Colonic mucosa (tissue), 4 donors: ENCODE results near the gene TIA1. TPM values are rescaled to one million over a fixed set of nuclear protein-coding genes. Genes with fewer than 3 reads are reported as not detected.
A peak's percentile ranks its signal among the peaks of the same experiment; 100 is the strongest.
"Not testable (repeated sequence)": the region's sequence is repeated elsewhere in the genome, so short reads cannot be mapped to it uniquely, and the experiment has no call there.

Experiments used
- DNase-seq: peaks from one replicate; pipeline ENCODE4 v3.0.0-alpha.2; 2020
- H3K27ac ChIP-seq: fragments of 200-600 bp; one replicate; pipeline ENCODE4 v1.8.0; 2021
- H3K27me3 ChIP-seq: fragments of 200-600 bp; one replicate; pipeline ENCODE4 v1.8.0; 2021
- H3K36me3 ChIP-seq: fragments of 200-600 bp; one replicate; pipeline ENCODE4 v1.8.0; 2021
- H3K4me1 ChIP-seq: fragments of 200-600 bp; one replicate; pipeline ENCODE4 v1.8.0; 2021; ENCODE audit warnings: mild to moderate bottlenecking
- H3K4me3 ChIP-seq: fragments of 200-600 bp; one replicate; pipeline ENCODE4 v1.8.0; 2021
- H3K9ac ChIP-seq, 2 donors: one replicate each; pipeline ENCODE4 v1.7.0; 2013; ENCODE audit warnings: control low read depth in 2 of 2, low read depth in 2 of 2, low read length in 2 of 2
- H3K9me3 ChIP-seq: fragments of 200-600 bp; one replicate; pipeline ENCODE4 v1.8.0; 2021
- CTCF ChIP-seq: fragments of 200-600 bp; IDR thresholded peaks from one replicate; pipeline ENCODE4 v1.8.0; 2022; ENCODE audit warnings: antibody characterized with exemption, mild to moderate bottlenecking
- intact Hi-C: fragments of 100-400 bp; cut with DNase I; formaldehyde crosslinking; loops from one replicate; pipeline ENCODE4 v1.14.1; 2022
- total RNA-seq, 2 donors: library from RNA; stranded (reverse); fragmentation: NEBNext Ultra II Directional in 1 of 2; extraction: Animal tissue kit (Norgen Biotek cat#: 25700) in 1 of 2; gene quantifications; one replicate each; pipeline ENCODE4 v1.2.1, GENCODE V29; 2021
- donor health status: healthy.
- donor health status: DM: no; HTN: no; CAD: no.
- donor health status: DM: no; HTN: no; CAD: no.

The TIA1 gene
- total RNA-seq, 2 donors from 2014 or later: 86.8 to 89.2 TPM

GRCh38 chr2:70270323-70270722 lies 21.9 kb upstream of the TIA1 start:
- Histone ChIP-seq H3K4me3 (no peak overlapping the region), H3K27ac (no peak overlapping the region), H3K4me1 (no peaks in the 10 kb centered on the region), H3K36me3 (peaks cover 4% of the 10 kb centered on the region), H3K9ac (no peak overlapping the region), H3K9me3 (no peaks in the 10 kb centered on the region), H3K27me3 (no peaks in the 10 kb centered on the region)
- DNase-seq: no peak
- TF ChIP-seq CTCF: no peak
- intact Hi-C loops: no loop called here

- H3K27me3 ChIP-seq, intact Hi-C loops, H3K4me1 ChIP-seq, H3K4me3 ChIP-seq, H3K9ac ChIP-seq, H3K27ac ChIP-seq, DNase-seq, H3K9me3 ChIP-seq, H3K36me3 ChIP-seq: not testable (repeated sequence)
Observed at GRCh38 chr2:70269422-70270302, 21.2 kb upstream of the TIA1 start.

- H3K36me3 ChIP-seq: not testable (repeated sequence)
Observed at GRCh38 chr2:70266925-70267324, 18.5 kb upstream of the TIA1 start.

GRCh38 chr2:70261501-70261900 lies 13.1 kb upstream of the TIA1 start:
- Histone ChIP-seq H3K4me3 (no peak overlapping the region), H3K27me3 (no peaks in the 10 kb centered on the region), H3K9me3 (no peaks in the 10 kb centered on the region), H3K27ac (no peak overlapping the region), H3K9ac (no peak overlapping the region), H3K4me1 (peaks cover 3% of the 10 kb centered on the region), H3K36me3 (no peaks in the 10 kb centered on the region)
- DNase-seq: no peak
- TF ChIP-seq CTCF: no peak
- intact Hi-C loops: no loop called here

More at GRCh38 chr2:70266925-70267324, 18.5 kb upstream of the TIA1 start:
- H3K4me3 ChIP-seq, H3K9ac ChIP-seq, H3K4me1 ChIP-seq, intact Hi-C loops, H3K9me3 ChIP-seq, H3K27ac ChIP-seq, DNase-seq, H3K27me3 ChIP-seq: not testable (repeated sequence)

GRCh38 chr2:70258532-70258875 lies 10.1 kb upstream of the TIA1 start:
- Histone ChIP-seq H3K9ac (peak overlapping the region; percentile 77 to 87), H3K27ac (peak overlapping the region; percentile 88), H3K4me1 (peaks cover 3% of the 10 kb centered on the region), H3K4me3 (peak overlapping the region; percentile 90), H3K36me3 (no peaks in the 10 kb centered on the region), H3K27me3 (no peaks in the 10 kb centered on the region), H3K9me3 (no peaks in the 10 kb centered on the region)
- no peak for TF ChIP-seq CTCF
- intact Hi-C loops: no loop called here
- peak; percentile 70 for DNase-seq

GRCh38 chr2:70255637-70256314 lies 7.3 kb upstream of the TIA1 start:
- Histone ChIP-seq H3K9ac (no peak overlapping the region), H3K9me3 (no peaks in the 10 kb centered on the region), H3K27ac (no peak overlapping the region), H3K36me3 (no peaks in the 10 kb centered on the region), H3K27me3 (no peaks in the 10 kb centered on the region), H3K4me3 (no peak overlapping the region), H3K4me1 (peaks cover 3% of the 10 kb centered on the region)
- intact Hi-C loops: no loop called here
- no peak for TF ChIP-seq CTCF
- no peak for DNase-seq
